Measurements from ENCODE around the gene UPP2. TPM values are rescaled to one million over a fixed set of nuclear protein-coding genes. Genes with fewer than 3 reads are reported as not detected.
A peak's percentile ranks its signal among the peaks of the same experiment; 100 is the strongest.

UPP2 gene
- polyA plus RNA-seq (2011; rRNA removed): not detected in 2 replicates
- not detected in 2 replicates for polyA minus RNA-seq (2011; rRNA and poly(A)+ RNA removed)

GRCh38 chr2:158101384-158101926 is at the start of gene UPP2:
TSS of gene UPP2 (plus strand) at chr2:158101876. CDS start at chr2:158102064, 188 bp downstream.
- Histone ChIP-seq H3K4me3 (ENCODE audit: low read depth, low read length) (no peak within 1 kb of the TSS), H3K27me3 (ENCODE audit: control insufficient read depth, insufficient read depth, low read length) (peaks cover 1% of the 10 kb centered on the region; the same call in 1 of the 2 replicates), H3K36me3 (ENCODE audit: control insufficient read depth, insufficient read depth, low read length) (no peaks in the 10 kb centered on the region)
- CTCF ChIA-PET: no interaction called here
- DNase-seq (ENCODE audit: low read depth): no peak
- POLR2A ChIA-PET: no interaction called here
- TF ChIP-seq CTCF (IDR thresholded peaks at IDR 0.05; ENCODE audit: insufficient read depth, low read depth, low read length): no peak

GRCh38 chr2:158052761-158053160 is 48.9 kb upstream of the UPP2 start:
- no peak for TF ChIP-seq CTCF (IDR thresholded peaks at IDR 0.05; ENCODE audit: insufficient read depth, low read depth, low read length)
- ChIA-PET POLR2A (no interaction called here), CTCF (no interaction called here)
- Histone ChIP-seq H3K27me3 (ENCODE audit: control insufficient read depth, insufficient read depth, low read length) (peaks cover 2% of the 10 kb centered on the region; the same call in 1 of the 2 replicates), H3K36me3 (ENCODE audit: control insufficient read depth, insufficient read depth, low read length) (no peaks in the 10 kb centered on the region), H3K4me3 (ENCODE audit: low read depth, low read length) (no peak overlapping the region)
- no peak for DNase-seq (ENCODE audit: low read depth)

- H3K27me3 ChIP-seq (ENCODE audit: control insufficient read depth, insufficient read depth, low read length): no peaks in the 10 kb centered on the region; the same call in 1 of the 2 replicates
- DNase-seq (ENCODE audit: low read depth): no peak
- TF ChIP-seq CTCF (IDR thresholded peaks at IDR 0.05; ENCODE audit: insufficient read depth, low read depth, low read length): no peak
- no peaks in the 10 kb centered on the region for H3K36me3 ChIP-seq (ENCODE audit: control insufficient read depth, insufficient read depth, low read length)
- ChIA-PET CTCF (interaction anchor here (1.2 kb wide), 1 partner anchor 22 kb away, joined by 3 read pairs; no protein-coding TSS in a partner anchor), POLR2A (no interaction called here)
- H3K4me3 ChIP-seq (ENCODE audit: low read depth, low read length): no peak overlapping the region
Measured at GRCh38 chr2:158056875-158057274, 44.8 kb upstream of the UPP2 start.

GRCh38 chr2:158060160-158060834 is 41.4 kb upstream of the UPP2 start:
- no peaks in the 10 kb centered on the region; the same call in 1 of the 2 replicates for H3K27me3 ChIP-seq (ENCODE audit: control insufficient read depth, insufficient read depth, low read length)
- no peaks in the 10 kb centered on the region for H3K36me3 ChIP-seq (ENCODE audit: control insufficient read depth, insufficient read depth, low read length)
- H3K4me3 ChIP-seq (ENCODE audit: low read depth, low read length): no peak overlapping the region
- DNase-seq (ENCODE audit: low read depth): no peak
- ChIA-PET CTCF (no interaction called here), POLR2A (no interaction called here)
- no peak for TF ChIP-seq CTCF (IDR thresholded peaks at IDR 0.05; ENCODE audit: insufficient read depth, low read depth, low read length)

- Histone ChIP-seq H3K4me3 (ENCODE audit: low read depth, low read length) (no peak overlapping the region), H3K27me3 (ENCODE audit: control insufficient read depth, insufficient read depth, low read length) (no peaks in the 10 kb centered on the region), H3K36me3 (ENCODE audit: control insufficient read depth, insufficient read depth, low read length) (no peaks in the 10 kb centered on the region)
- TF ChIP-seq CTCF (IDR thresholded peaks at IDR 0.05; ENCODE audit: insufficient read depth, low read depth, low read length): no peak
- CTCF ChIA-PET: interaction anchor here (1.2 kb wide), 2 partner anchors 9 to 10 kb away, joined by 3 read pairs; no protein-coding TSS in a partner anchor
- DNase-seq (ENCODE audit: low read depth): peak; percentile 17
- POLR2A ChIA-PET: no interaction called here
Measured at GRCh38 chr2:158060835-158061435, 40.7 kb upstream of the UPP2 start.
